Neural crest cell (in vitro differentiated cells): ENCODE data around the gene SMCO4. TPM values are rescaled to one million over a fixed set of nuclear protein-coding genes. Genes with fewer than 3 reads are reported as not detected.

Source experiments
- DNase-seq: peaks from one replicate; pipeline ENCODE4 v3.0.0; 2021; ENCODE audit warnings: low read depth, mixed read lengths, low spot score
- H3K27ac Mint-ChIP-seq: one replicate; pipeline ENCODE4 v1.8.0; 2021; ENCODE audit warnings: mild to moderate bottlenecking, mixed read lengths; ENCODE audit not compliant: unreplicated experiment
- H3K27me3 Mint-ChIP-seq: 2 replicates; pipeline ENCODE4 v1.8.0; 2021; ENCODE audit warnings: low read depth, mild to moderate bottlenecking, mixed read lengths
- H3K36me3 Mint-ChIP-seq: 2 replicates; pipeline ENCODE4 v1.8.0; 2021; ENCODE audit warnings: low read depth, mild to moderate bottlenecking, mixed read lengths
- H3K4me1 Mint-ChIP-seq: 2 replicates; pipeline ENCODE4 v1.8.0; 2021; ENCODE audit warnings: mixed read lengths
- H3K4me3 Mint-ChIP-seq: one replicate; pipeline ENCODE4 v1.8.0; 2021; ENCODE audit warnings: mild to moderate bottlenecking, mixed read lengths
- H3K9me3 Mint-ChIP-seq: 2 replicates; pipeline ENCODE4 v1.8.0; 2021; ENCODE audit warnings: mixed read lengths
- total RNA-seq: library from RNA; stranded (reverse); gene quantifications from 2 replicates; pipeline ENCODE4 v1.2.1, GENCODE V29; 2021
- TF ChIP-seq, protein P1 (sequence below): fragments of 200-600 bp; sonication (generic); conservative IDR thresholded peaks from 2 replicates; pipeline ENCODE4 v1.5.0; 2021; ENCODE audit warnings: antibody characterized with exemption, mild to moderate bottlenecking

SMCO4 gene
- total RNA-seq, 1 donor from 2014 or later: 23.1 TPM

DNA sequence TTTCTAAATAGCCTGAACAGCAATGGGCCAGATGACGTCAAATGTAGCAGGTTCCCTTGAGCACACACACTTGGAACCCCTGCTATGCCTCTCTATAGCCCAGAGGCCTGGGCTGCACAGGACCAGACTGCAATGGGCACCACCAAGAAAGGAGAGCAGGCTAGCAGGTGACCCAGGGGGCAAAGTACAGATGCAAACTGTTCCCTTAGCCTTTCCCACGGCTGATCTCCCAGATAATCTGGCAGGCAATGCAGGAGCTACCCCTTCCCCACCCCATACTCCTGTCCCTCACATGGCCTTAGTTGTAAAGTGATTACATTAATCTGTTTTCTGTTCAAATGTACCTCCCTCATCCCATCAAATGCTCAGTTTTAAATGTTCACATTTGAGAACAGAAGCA is 41.3 kb downstream of the SMCO4 start:
- TF ChIP-seq, protein P1, sequence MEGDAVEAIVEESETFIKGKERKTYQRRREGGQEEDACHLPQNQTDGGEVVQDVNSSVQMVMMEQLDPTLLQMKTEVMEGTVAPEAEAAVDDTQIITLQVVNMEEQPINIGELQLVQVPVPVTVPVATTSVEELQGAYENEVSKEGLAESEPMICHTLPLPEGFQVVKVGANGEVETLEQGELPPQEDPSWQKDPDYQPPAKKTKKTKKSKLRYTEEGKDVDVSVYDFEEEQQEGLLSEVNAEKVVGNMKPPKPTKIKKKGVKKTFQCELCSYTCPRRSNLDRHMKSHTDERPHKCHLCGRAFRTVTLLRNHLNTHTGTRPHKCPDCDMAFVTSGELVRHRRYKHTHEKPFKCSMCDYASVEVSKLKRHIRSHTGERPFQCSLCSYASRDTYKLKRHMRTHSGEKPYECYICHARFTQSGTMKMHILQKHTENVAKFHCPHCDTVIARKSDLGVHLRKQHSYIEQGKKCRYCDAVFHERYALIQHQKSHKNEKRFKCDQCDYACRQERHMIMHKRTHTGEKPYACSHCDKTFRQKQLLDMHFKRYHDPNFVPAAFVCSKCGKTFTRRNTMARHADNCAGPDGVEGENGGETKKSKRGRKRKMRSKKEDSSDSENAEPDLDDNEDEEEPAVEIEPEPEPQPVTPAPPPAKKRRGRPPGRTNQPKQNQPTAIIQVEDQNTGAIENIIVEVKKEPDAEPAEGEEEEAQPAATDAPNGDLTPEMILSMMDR: no peak
- H3K27me3 Mint-ChIP-seq: no peaks in the 10 kb centered on the region
- H3K27ac Mint-ChIP-seq: no peak overlapping the region
- no peak for DNase-seq
- no peaks in the 10 kb centered on the region for H3K9me3 Mint-ChIP-seq
- peaks cover 6% of the 10 kb centered on the region for H3K4me1 Mint-ChIP-seq
- H3K4me3 Mint-ChIP-seq: no peak overlapping the region
- H3K36me3 Mint-ChIP-seq: peaks cover 4% of the 10 kb centered on the region

DNA sequence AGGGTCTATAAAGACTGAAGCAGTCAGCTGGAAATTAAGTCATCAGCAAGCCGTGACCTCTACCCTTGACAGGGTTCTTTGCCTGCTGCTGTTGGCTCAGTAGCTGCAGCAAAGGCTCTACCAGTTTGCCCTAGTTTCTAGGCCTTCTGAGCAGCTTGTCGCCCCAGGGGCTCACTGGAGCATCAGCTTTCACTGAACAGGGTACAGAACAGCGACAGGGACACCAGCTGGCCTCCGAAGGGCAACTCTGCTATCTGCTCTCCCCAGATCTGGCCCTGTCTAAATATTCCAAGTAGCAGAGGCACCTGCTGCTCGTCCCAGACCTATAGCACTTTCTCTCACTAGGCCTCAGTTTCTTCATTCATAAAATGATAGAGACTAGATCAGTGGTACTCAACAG is 42.4 kb downstream of the SMCO4 start:
- Mint-ChIP-seq H3K27me3 (no peaks in the 10 kb centered on the region), H3K4me3 (no peak overlapping the region), H3K9me3 (no peaks in the 10 kb centered on the region), H3K4me1 (peaks cover 6% of the 10 kb centered on the region), H3K27ac (no peak overlapping the region), H3K36me3 (peaks cover 8% of the 10 kb centered on the region)
- no peak for DNase-seq
- TF ChIP-seq, protein P1: no peak

GRCh38 chr11:93498641-93499040 is 44.5 kb downstream of the SMCO4 start:
- no peaks in the 10 kb centered on the region for H3K9me3 Mint-ChIP-seq
- no peak overlapping the region for H3K4me3 Mint-ChIP-seq
- peaks cover 19% of the 10 kb centered on the region for H3K4me1 Mint-ChIP-seq
- TF ChIP-seq, protein P1: no peak
- H3K36me3 Mint-ChIP-seq: peaks cover 14% of the 10 kb centered on the region
- H3K27me3 Mint-ChIP-seq: no peaks in the 10 kb centered on the region
- peak overlapping the region; percentile 45 for H3K27ac Mint-ChIP-seq
- DNase-seq: no peak

DNA sequence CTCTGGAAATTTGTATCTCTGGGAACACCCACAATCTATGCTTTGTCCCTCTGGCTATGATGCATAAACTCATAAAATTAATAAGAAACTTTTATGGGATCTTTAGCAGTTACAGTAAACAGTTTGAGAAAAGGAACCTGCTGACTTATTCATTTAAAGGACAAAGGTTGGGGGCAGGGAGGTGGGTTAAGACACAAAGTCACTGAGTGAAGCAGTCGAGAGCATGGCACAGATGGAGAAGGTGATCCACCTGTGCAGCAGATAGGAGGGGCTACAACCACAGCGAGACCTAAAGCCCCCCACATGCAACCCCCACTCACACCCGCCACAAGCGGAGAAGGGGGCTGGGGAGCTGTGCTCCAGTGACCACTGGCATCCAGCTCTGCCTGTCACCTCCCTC is 45.0 kb downstream of the SMCO4 start:
- peaks cover 19% of the 10 kb centered on the region for H3K4me1 Mint-ChIP-seq
- H3K27ac Mint-ChIP-seq: no peak overlapping the region
- TF ChIP-seq, protein P1: no peak
- DNase-seq: no peak
- peaks cover 14% of the 10 kb centered on the region for H3K36me3 Mint-ChIP-seq
- no peaks in the 10 kb centered on the region for H3K27me3 Mint-ChIP-seq
- no peak overlapping the region for H3K4me3 Mint-ChIP-seq
- no peaks in the 10 kb centered on the region for H3K9me3 Mint-ChIP-seq

DNA sequence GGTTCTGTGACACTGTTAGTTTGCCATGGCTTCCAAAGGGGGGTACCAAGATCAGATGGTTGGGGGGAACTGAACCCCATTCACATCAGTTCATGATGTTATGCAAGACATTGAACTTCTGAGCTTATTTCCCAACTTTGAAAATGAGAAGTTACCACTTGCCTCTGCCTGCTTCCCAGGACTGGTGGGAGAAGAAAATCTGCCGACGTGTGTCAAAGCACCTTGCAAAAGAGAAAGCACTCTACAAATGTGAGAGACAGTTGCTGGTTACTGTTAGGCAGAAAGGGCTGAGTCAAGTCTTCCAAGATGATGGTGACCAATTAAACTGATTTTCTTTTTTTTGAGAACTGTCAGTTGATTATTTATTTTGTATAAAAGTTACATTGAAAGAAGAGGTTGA is 45.6 kb downstream of the SMCO4 start:
- no peaks in the 10 kb centered on the region for H3K27me3 Mint-ChIP-seq

More for the DNA sequence above, 45.6 kb downstream of the SMCO4 start:
- Mint-ChIP-seq H3K4me1 (peaks cover 19% of the 10 kb centered on the region), H3K36me3 (peaks cover 14% of the 10 kb centered on the region), H3K27ac (no peak overlapping the region), H3K4me3 (no peak overlapping the region), H3K9me3 (no peaks in the 10 kb centered on the region)
- DNase-seq: no peak
- TF ChIP-seq, protein P1: no peak
